Putamen (tissue), 1 donor: ENCODE results near the gene LAG3.

ENCODE experiments used
- DNase-seq: peaks from one replicate; pipeline ENCODE4 v3.0.0-alpha.2; 2016; ENCODE audit warnings: low spot score

Gene LAG3

GRCh38 chr12:6790496-6791150 is 18.3 kb downstream of the LAG3 start:
- DNase-seq: no peak

GRCh38 chr12:6791931-6792520 is 19.7 kb downstream of the LAG3 start:
- no peak for DNase-seq

- DNase-seq: peak; percentile 30
Measured at GRCh38 chr12:6792522-6793201, 20.3 kb downstream of the LAG3 start.

- DNase-seq: no peak
Measured at GRCh38 chr12:6795088-6795487, 22.8 kb downstream of the LAG3 start.

- no peak for DNase-seq
Measured at GRCh38 chr12:6796576-6796975, 24.3 kb downstream of the LAG3 start.

GRCh38 chr12:6799147-6799546 is 26.8 kb downstream of the LAG3 start:
- no peak for DNase-seq

GRCh38 chr12:6807170-6807569 is 34.9 kb downstream of the LAG3 start:
- no peak for DNase-seq

GRCh38 chr12:6809056-6809455 is 36.7 kb downstream of the LAG3 start:
- DNase-seq: no peak

- no peak for DNase-seq
Measured at GRCh38 chr12:6810758-6811157, 38.4 kb downstream of the LAG3 start.

GRCh38 chr12:6813363-6813762 is 41.0 kb downstream of the LAG3 start:
- DNase-seq: no peak

- DNase-seq: no peak
Measured at GRCh38 chr12:6816598-6816997, 44.3 kb downstream of the LAG3 start.

GRCh38 chr12:6817098-6817497 is 44.8 kb downstream of the LAG3 start:
- no peak for DNase-seq

GRCh38 chr12:6817662-6818157 is 45.4 kb downstream of the LAG3 start:
- DNase-seq: no peak

GRCh38 chr12:6818222-6818621 is 45.9 kb downstream of the LAG3 start:
- no peak for DNase-seq

- DNase-seq: no peak
Measured at GRCh38 chr12:6818645-6819044, 46.3 kb downstream of the LAG3 start.

- no peak for DNase-seq
Measured at GRCh38 chr12:6819106-6820030, 47.0 kb downstream of the LAG3 start.

GRCh38 chr12:6820166-6820565 is 47.8 kb downstream of the LAG3 start:
- no peak for DNase-seq

- DNase-seq: no peak
Measured at GRCh38 chr12:6821591-6822425, 49.5 kb downstream of the LAG3 start, which contains the start of gene GPR162. Gene GPR162 (plus strand): TSS chr12:6821821. CDS start chr12:6823899, 2,078 bp downstream.

GRCh38 chr12:6822426-6823135 is 50.3 kb downstream of the LAG3 start:
- no peak for DNase-seq
